Mammary epithelial cell (primary cell): ENCODE measurements around the gene SMC4.

Source experiments
- EZH2 ChIP-seq: IDR thresholded peaks from 2 replicates; pipeline ENCODE4 v1.6.1; 2012; ENCODE audit warnings: low read length, inconsistent platforms, borderline replicate concordance
- TF ChIP-seq, protein P1 (sequence below), 2 donors: IDR thresholded peaks in 1 of 2; conservative IDR thresholded peaks in 1 of 2; 2 replicates each; pipeline ENCODE4 v1.5.1; 2011 to 2012; ENCODE audit warnings: inconsistent platforms in 2 of 2, low read length in 2 of 2, mild to moderate bottlenecking in 2 of 2, control low read depth in 1 of 2, low read depth in 1 of 2; ENCODE audit not compliant: insufficient read depth in 1 of 2; ENCODE audit errors: extremely low read depth in 1 of 2

DNA sequence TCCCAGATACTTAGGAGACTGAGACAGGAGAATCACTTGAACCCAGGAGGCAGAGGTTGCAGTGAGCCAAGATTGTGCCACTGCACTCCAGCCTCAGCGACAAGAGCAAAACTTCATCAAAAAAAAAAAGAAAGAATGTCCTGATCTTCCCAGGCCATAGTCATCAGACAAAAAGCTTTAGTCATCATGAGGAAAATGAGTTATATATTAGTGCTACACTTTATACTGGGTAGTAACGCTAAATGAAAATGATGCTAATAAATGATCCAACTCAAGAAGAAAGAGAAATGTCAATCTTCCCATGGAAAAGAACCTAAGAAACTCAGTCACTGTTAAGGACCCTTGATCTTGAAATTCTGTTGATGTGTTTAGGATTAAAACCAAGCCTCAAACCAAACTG lies 76.4 kb downstream of the SMC4 start:
- TF ChIP-seq, protein P1, sequence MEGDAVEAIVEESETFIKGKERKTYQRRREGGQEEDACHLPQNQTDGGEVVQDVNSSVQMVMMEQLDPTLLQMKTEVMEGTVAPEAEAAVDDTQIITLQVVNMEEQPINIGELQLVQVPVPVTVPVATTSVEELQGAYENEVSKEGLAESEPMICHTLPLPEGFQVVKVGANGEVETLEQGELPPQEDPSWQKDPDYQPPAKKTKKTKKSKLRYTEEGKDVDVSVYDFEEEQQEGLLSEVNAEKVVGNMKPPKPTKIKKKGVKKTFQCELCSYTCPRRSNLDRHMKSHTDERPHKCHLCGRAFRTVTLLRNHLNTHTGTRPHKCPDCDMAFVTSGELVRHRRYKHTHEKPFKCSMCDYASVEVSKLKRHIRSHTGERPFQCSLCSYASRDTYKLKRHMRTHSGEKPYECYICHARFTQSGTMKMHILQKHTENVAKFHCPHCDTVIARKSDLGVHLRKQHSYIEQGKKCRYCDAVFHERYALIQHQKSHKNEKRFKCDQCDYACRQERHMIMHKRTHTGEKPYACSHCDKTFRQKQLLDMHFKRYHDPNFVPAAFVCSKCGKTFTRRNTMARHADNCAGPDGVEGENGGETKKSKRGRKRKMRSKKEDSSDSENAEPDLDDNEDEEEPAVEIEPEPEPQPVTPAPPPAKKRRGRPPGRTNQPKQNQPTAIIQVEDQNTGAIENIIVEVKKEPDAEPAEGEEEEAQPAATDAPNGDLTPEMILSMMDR (conservative IDR thresholded peaks at IDR 0.05 in 1 of 2, IDR thresholded peaks at IDR 0.05 in 1 of 2; ENCODE audit: extremely low read depth in 1 of 2, insufficient read depth in 1 of 2, low read depth in 1 of 2, low read length in 2 of 2) = no peak
- TF ChIP-seq EZH2 = no peak
